ENCODE results near the gene ELAC1. TPM values are rescaled to one million over a fixed set of nuclear protein-coding genes. Genes with fewer than 3 reads are reported as not detected.
A peak's percentile ranks its signal among the peaks of the same experiment; 100 is the strongest.

ELAC1 gene
- total and polyA plus RNA-seq, 3 donors from 2014 or later = 12.0 to 16.9 (median 13.4) TPM

DNA sequence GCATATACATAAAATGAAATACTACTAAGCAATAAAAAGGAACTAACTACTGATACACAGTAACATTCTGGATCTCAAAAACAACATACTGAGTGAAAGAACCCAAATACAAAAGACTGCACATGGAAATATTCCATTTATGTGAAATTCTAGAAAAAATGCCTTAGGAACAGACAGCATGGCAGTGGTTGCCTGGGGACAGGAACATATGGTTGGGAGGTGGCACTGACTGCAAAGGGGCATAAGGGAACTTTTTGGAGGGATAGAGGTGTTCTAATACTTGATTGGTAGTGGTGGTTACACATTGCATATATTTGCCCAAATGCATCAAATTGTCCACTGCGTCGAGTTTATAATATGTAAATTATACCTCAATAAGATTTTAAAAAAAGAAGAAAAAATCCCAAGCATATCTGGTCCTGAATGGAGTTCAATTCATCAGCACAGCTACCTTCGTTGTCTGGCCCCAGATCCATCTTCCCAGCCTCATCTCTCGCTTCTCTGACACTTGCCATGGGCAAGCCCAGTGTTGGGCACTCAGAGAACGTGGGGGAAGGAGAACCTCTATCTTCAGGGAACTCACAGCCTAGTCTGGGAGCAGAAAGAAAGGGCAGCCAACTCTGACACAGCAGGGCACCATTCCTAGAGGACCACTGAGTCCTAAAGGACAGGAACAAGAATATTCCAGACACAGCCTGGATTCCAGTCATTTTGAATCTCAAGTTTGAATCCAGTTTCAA lies 53.6 kb downstream of the ELAC1 start:
- WGBS, 2 donors = 87 to 90% methylated on average over 5 of the region's 5 CpGs
- no peaks in the 10 kb centered on the region for H3K9me3 ChIP-seq
- no peaks in the 10 kb centered on the region for H3K4me1 ChIP-seq
- no peak for TF ChIP-seq POLR2A (IDR thresholded peaks at IDR 0.05)
- TF ChIP-seq, protein P1, sequence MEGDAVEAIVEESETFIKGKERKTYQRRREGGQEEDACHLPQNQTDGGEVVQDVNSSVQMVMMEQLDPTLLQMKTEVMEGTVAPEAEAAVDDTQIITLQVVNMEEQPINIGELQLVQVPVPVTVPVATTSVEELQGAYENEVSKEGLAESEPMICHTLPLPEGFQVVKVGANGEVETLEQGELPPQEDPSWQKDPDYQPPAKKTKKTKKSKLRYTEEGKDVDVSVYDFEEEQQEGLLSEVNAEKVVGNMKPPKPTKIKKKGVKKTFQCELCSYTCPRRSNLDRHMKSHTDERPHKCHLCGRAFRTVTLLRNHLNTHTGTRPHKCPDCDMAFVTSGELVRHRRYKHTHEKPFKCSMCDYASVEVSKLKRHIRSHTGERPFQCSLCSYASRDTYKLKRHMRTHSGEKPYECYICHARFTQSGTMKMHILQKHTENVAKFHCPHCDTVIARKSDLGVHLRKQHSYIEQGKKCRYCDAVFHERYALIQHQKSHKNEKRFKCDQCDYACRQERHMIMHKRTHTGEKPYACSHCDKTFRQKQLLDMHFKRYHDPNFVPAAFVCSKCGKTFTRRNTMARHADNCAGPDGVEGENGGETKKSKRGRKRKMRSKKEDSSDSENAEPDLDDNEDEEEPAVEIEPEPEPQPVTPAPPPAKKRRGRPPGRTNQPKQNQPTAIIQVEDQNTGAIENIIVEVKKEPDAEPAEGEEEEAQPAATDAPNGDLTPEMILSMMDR (IDR thresholded peaks at IDR 0.05) = no peak
- no peaks in the 10 kb centered on the region for H3K27me3 ChIP-seq
- H3K36me3 ChIP-seq (ENCODE audit: low read depth, missing control alignments) = no peaks in the 10 kb centered on the region
- no peak for DNase-seq
- intact Hi-C loops (cut with DNase I; ENCODE audit: low total_unique reads) = no loop called here
- no peak overlapping the region for H3K4me3 ChIP-seq
- H3K27ac ChIP-seq = no peak overlapping the region

DNA sequence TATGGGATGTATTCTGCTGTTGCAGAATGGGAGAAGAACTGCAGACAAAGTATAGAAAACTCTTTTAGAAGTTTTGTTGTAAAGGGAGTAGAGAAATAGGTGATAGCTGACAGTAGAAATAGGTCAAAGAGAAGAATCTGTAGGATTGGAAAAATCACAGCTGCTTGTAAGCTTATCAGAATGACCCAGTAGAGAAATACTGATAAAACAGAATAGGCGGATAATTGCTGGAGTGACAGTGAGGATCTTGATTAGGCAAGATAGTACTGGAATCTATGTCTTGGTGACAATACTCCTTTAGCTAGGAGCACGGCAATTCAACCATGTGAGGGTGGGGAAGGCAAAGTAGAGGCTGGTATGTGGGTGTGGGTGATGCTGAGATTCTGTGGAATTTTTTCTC lies 57.7 kb downstream of the ELAC1 start:
- H3K36me3 ChIP-seq (ENCODE audit: low read depth, missing control alignments) = no peaks in the 10 kb centered on the region
- DNase-seq = no peak
- intact Hi-C loops (cut with DNase I; ENCODE audit: low total_unique reads) = no loop called here
- H3K27ac ChIP-seq = no peak overlapping the region
- TF ChIP-seq POLR2A (IDR thresholded peaks at IDR 0.05) = no peak
- TF ChIP-seq, protein P1 (IDR thresholded peaks at IDR 0.05) = no peak
- no peaks in the 10 kb centered on the region for H3K27me3 ChIP-seq
- 74 to 78% methylated on average over 2 of the region's 2 CpGs for WGBS, 2 donors
- no peak overlapping the region for H3K4me3 ChIP-seq
- peaks cover 18% of the 10 kb centered on the region for H3K4me1 ChIP-seq
- H3K9me3 ChIP-seq = no peaks in the 10 kb centered on the region

DNA sequence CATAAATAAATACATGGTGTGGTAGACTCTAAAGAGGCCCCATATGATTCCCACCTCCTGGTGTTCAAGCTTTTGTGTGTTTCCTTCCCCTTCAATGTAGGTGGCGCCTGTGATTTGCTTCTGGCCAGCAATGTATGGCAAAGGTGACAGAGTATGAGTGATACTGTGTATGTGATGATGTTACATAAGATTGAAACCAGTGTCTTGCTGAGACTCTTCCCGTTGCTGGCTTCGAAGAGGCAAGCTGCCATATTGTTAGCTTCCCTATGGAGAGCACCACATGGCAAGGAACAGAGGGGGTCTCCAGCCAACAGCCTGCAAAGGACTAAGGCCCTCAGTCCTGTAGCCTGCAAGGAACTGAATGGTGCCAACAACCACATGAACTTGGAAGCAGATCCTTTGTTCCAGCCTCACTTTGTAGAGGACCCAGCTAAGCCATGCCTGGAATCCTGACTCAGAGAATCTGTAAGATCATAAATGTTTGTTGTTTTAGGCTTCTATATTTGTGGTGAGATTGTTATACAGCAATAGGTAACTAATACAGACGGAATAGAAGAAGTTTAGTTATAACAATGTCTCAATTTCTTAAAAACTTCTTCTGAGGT lies 60.5 kb downstream of the ELAC1 start:
- 76 to 80% methylated on average over 4 of the region's 4 CpGs for WGBS, 2 donors
- no peaks in the 10 kb centered on the region for H3K36me3 ChIP-seq (ENCODE audit: low read depth, missing control alignments)
- H3K27me3 ChIP-seq = no peaks in the 10 kb centered on the region
- H3K4me1 ChIP-seq = peaks cover 18% of the 10 kb centered on the region
- TF ChIP-seq, protein P1 (IDR thresholded peaks at IDR 0.05) = no peak
- TF ChIP-seq POLR2A (IDR thresholded peaks at IDR 0.05) = no peak
- H3K4me3 ChIP-seq = no peak overlapping the region
- H3K27ac ChIP-seq = peak overlapping the region in 1 of 2 donors; percentile 100
- H3K9me3 ChIP-seq = no peaks in the 10 kb centered on the region
- intact Hi-C loops (cut with DNase I; ENCODE audit: low total_unique reads) = no loop called here
- no peak for DNase-seq

DNA sequence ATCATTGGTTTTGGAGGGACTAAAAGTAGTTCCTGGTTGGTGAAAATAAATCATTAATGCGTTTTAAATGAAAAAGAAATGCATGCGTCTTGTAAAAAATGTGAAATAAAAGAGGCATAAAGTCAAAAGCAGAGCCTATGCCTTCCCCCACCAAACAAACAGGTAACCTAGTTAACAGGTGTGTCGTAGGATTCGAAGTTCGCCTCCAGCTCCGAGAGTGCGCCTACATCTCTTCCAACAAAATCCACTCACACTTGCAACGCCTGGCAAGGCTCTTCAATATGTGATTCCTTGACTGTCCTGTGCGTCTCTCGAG lies 61.5 kb downstream of the ELAC1 start:
- no peaks in the 10 kb centered on the region for H3K9me3 ChIP-seq
- intact Hi-C loops (cut with DNase I; ENCODE audit: low total_unique reads) = no loop called here
- H3K27me3 ChIP-seq = no peaks in the 10 kb centered on the region
- H3K36me3 ChIP-seq (ENCODE audit: low read depth, missing control alignments) = no peaks in the 10 kb centered on the region
- H3K27ac ChIP-seq = peak overlapping the region; percentile 91 to 100
- peaks cover 18% of the 10 kb centered on the region for H3K4me1 ChIP-seq
- H3K4me3 ChIP-seq = peak overlapping the region; percentile 70 to 96
- peak; percentile 75 for DNase-seq
- TF ChIP-seq, protein P1 (IDR thresholded peaks at IDR 0.05) = no peak
- no peak for TF ChIP-seq POLR2A (IDR thresholded peaks at IDR 0.05)
- 7 to 12% methylated on average over 10 of the region's 10 CpGs for WGBS, 2 donors

Measured in testis (tissue), 3 donors.